ENCODE data around the gene ZNF425. TPM values are rescaled to one million over a fixed set of nuclear protein-coding genes. Genes with fewer than 3 reads are reported as not detected.

The ZNF425 gene
- polyA plus RNA-seq, 1 experiment = 2.1 TPM

GRCh38 chr7:149153346-149153745 lies 27.2 kb upstream of the ZNF425 start:
- ChIA-PET POLR2A (no interaction called here), CTCF (interaction anchor here (1.7 kb wide), 1 partner anchor 27 kb away, joined by 6 read pairs; no protein-coding TSS in a partner anchor)
- Histone ChIP-seq H3K9me3 (ENCODE audit: control insufficient read depth, insufficient read depth, low read length) (peaks cover 3% of the 10 kb centered on the region; the same call in 1 of the 2 replicates), H3K27me3 (ENCODE audit: control insufficient read depth, insufficient read depth, low read length) (no peaks in the 10 kb centered on the region), H3K27ac (ENCODE audit: low read depth, low read length) (no peak overlapping the region), H3K4me3 (ENCODE audit: low read depth, low read length) (no peak overlapping the region)
- no peak for DNase-seq (ENCODE audit: low read depth, low spot score)
- TF ChIP-seq CTCF (IDR thresholded peaks at IDR 0.05; ENCODE audit: low read depth, low read length) = no peak

- H3K27me3 ChIP-seq (ENCODE audit: control insufficient read depth, insufficient read depth, low read length) = no peaks in the 10 kb centered on the region
- ChIA-PET CTCF (no interaction called here), POLR2A (interaction anchor here (0.7 kb wide), 1 partner anchor 7 kb away, joined by 6 read pairs; no protein-coding TSS in a partner anchor)
These were observed 24.9 kb upstream of the ZNF425 start for GRCh38 chr7:149150981-149151380.

GRCh38 chr7:149147752-149148653 lies 21.9 kb upstream of the ZNF425 start:
- CTCF ChIA-PET = interaction anchor here (0.5 to 4.3 kb wide), 16 partner anchors 9 to 162 kb away, joined by 3 to 41 read pairs (median 4); partner anchors contain the start of genes ZNF282 and ZNF425
- H3K9me3 ChIP-seq (ENCODE audit: control insufficient read depth, insufficient read depth, low read length) = peaks cover 3% of the 10 kb centered on the region; the same call in 1 of the 2 replicates
- POLR2A ChIA-PET = interaction anchor here (0.5 to 2.8 kb wide), 10 partner anchors 20 to 634 kb away, joined by 3 to 20 read pairs (median 6); partner anchors contain the start of genes ZNF282, ZNF425 and ZNF783
- peak overlapping the region; percentile 79 for H3K4me3 ChIP-seq (ENCODE audit: low read depth, low read length)
- peak overlapping the region; percentile 57 for H3K27ac ChIP-seq (ENCODE audit: low read depth, low read length)
- no peak for TF ChIP-seq CTCF (IDR thresholded peaks at IDR 0.05; ENCODE audit: low read depth, low read length)
- no peaks in the 10 kb centered on the region for H3K27me3 ChIP-seq (ENCODE audit: control insufficient read depth, insufficient read depth, low read length)
- no peak for DNase-seq (ENCODE audit: low read depth, low spot score)

More at GRCh38 chr7:149150981-149151380, 24.9 kb upstream of the ZNF425 start:
- Histone ChIP-seq H3K4me3 (ENCODE audit: low read depth, low read length) (no peak overlapping the region), H3K27ac (ENCODE audit: low read depth, low read length) (no peak overlapping the region), H3K9me3 (ENCODE audit: control insufficient read depth, insufficient read depth, low read length) (peaks cover 3% of the 10 kb centered on the region; the same call in 1 of the 2 replicates)
- no peak for TF ChIP-seq CTCF (IDR thresholded peaks at IDR 0.05; ENCODE audit: low read depth, low read length)
- no peak for DNase-seq (ENCODE audit: low read depth, low spot score)

- Histone ChIP-seq H3K27me3 (ENCODE audit: control insufficient read depth, insufficient read depth, low read length) (no peaks in the 10 kb centered on the region), H3K4me3 (ENCODE audit: low read depth, low read length) (peak within 1 kb of the TSS; percentile 79), H3K27ac (ENCODE audit: low read depth, low read length) (peak within 1 kb of the TSS; percentile 57), H3K9me3 (ENCODE audit: control insufficient read depth, insufficient read depth, low read length) (peaks cover 3% of the 10 kb centered on the region; the same call in 1 of the 2 replicates)
- CTCF ChIA-PET = interaction anchor here (0.5 to 4.3 kb wide), 21 partner anchors 8 to 613 kb away, joined by 3 to 41 read pairs (median 5); partner anchors contain the start of genes ZNF282 and ZNF425
- TF ChIP-seq CTCF (IDR thresholded peaks at IDR 0.05; ENCODE audit: low read depth, low read length) = peak; percentile 32
- DNase-seq (ENCODE audit: low read depth, low spot score) = no peak
- POLR2A ChIA-PET = interaction anchor here (0.5 to 2.8 kb wide), 7 partner anchors 21 to 477 kb away, joined by 3 to 20 read pairs (median 6); partner anchors contain the start of genes ZNF282, ZNF425 and ZNF783
These were observed 21.1 kb upstream of the ZNF425 start, which contains the start of gene ZNF398 for GRCh38 chr7:149147072-149147751. Gene ZNF398, plus strand, starts transcription at chr7:149147453. Its CDS starts 290 bp downstream, at chr7:149147743.

Measured in AG04450 (cell line).